ENCODE measurements around the gene LRRC23.

- no peak for TF ChIP-seq CTCF (IDR thresholded peaks at IDR 0.05)
- TF ChIP-seq POLR2A (IDR thresholded peaks at IDR 0.05) = no peak
Measured at GRCh38 chr12:6945613-6946012, 41.0 kb downstream of the LRRC23 start.
